GM18519 (cell line): ENCODE results near the gene AMOTL1.
"Not testable (repeated sequence)": the region's sequence is repeated elsewhere in the genome, so short reads cannot be mapped to it uniquely, and the experiment has no call there.

Experiments
- ATAC-seq: cut with Tn5 transposase; IDR thresholded peaks from one replicate; pipeline ENCODE4 v1.9.1; 2021; ENCODE audit warnings: mild to moderate bottlenecking, moderate library complexity; ENCODE audit not compliant: unreplicated experiment, low FRiP score

AMOTL1 gene

GRCh38 chr11:94840209-94840608 is 72.1 kb downstream of the AMOTL1 start:
- ATAC-seq, result no peak

GRCh38 chr11:94844031-94844430 is 75.9 kb downstream of the AMOTL1 start:
- no peak for ATAC-seq

- ATAC-seq, result no peak
Observed at GRCh38 chr11:94845622-94846021, 77.5 kb downstream of the AMOTL1 start.

GRCh38 chr11:94849839-94850238 is 81.7 kb downstream of the AMOTL1 start:
- no peak for ATAC-seq

DNA sequence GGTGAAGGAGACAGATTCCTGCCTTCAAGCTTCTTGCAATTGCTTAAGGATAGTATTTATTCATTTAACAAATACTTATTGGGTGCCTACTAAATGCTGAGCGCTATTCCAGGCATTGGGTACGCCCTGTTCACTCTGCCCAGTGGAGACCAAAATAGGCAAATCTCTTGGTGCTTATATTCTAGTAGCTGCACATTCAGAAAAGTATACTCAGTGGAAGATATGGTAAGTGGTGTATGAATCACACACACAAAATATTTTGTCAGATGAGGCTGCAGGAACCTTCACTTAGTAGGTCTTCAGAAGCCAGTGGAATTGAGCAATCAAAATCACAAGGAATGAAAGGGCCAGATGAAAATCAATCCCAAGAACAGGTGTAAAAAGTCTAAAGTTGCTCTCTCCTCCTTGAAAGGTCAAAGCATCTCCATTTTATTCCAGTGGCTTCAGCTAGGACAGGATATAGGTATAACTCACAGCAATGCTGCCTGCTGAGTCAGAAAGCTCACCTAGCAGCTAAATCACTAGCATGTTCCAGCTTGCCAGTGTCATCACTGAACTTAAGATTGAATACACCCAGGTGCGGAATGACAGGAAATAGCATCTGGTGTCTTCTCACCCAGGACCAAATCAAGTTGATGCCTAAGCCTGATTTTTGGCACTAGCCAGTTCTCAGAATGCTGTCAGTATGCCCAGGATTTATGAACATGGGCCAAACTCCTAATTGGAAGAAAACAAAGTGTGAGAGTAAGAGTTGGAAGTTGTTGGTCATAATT is 83.9 kb downstream of the AMOTL1 start:
- ATAC-seq, result no peak

DNA sequence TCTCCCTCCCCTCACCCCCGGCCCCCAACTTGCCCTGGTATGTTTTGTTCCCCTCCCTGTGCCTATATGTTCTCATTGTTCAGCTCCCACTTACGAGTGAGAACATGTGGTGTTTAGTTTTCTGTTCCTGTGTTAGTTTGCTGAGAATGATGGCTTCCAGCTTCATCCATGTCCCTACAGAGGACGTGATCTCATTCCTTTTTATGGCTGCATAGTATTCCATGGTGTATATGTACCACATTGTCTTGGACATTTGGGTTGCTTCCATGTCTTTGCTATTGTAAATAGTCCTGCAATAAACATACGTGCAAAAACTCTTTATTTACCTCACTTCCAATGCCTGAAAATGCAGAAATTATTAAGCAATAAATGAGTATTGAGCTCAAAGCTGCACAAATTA is 85.1 kb downstream of the AMOTL1 start:
- ATAC-seq, result not testable (repeated sequence)

- ATAC-seq, result no peak
Observed at GRCh38 chr11:94853836-94854235, 85.7 kb downstream of the AMOTL1 start.

DNA sequence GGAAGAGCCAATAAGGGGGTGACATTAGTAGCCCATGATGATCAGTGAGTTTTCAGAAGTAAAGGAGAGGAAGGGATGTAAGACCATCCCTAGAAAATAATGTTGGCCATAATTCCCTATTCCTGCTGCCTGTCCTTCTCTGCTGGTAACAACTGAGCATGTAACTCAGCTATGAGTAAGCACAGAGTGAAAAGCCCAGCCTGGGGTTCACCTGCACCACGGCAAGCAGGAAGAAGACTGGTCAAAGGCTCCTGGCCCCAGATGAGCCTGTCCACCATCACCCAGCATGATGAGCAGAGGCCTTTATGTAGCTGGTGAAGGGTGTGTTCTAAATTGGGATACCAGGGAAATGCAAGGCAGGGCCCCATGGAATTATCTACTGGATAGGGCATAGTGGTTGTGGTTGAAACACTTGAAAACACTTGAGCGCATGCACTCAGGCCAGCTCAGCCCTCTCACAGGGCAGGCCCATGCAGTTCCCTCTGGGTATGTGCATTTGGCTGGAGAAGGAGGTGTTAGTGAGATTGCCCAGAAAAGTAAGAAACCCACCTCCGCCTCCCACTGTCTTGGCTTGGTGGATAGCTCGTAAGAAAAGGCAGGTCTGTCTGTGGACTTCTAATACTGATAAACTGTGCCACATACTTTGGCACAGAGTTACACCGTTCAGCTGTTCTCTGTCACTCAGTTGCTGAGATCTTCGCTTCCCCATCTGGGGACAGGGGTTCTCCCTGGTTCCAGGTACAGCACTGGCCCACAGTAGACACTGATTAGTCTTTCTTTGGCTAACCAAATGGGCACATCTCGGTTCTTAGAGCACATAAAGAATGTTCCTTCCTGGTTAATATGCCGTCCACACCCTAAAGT is 86.8 kb downstream of the AMOTL1 start:
- no peak for ATAC-seq

- ATAC-seq, result no peak
Observed at GRCh38 chr11:94855666-94856065, 87.5 kb downstream of the AMOTL1 start.

GRCh38 chr11:94856443-94856842 is 88.3 kb downstream of the AMOTL1 start:
- no peak for ATAC-seq

DNA sequence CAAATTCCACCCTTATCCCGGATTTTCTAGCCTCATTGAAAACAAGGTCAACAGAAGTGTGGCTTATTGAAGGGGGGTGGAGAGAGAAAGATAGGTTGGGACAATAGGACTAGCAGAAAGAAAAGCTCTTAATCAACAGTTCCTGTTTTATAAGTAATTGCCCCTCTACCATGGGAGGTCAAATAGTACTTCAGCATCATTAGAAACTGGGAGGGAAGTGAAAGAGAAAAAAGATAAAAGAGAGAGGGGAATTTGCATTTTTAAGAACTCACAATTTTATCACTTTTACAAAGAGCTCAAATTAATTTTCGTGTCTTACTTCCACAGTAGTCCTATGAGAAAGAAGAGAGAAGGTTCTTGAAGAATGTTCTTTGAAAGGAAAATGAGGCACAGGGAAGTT is 89.2 kb downstream of the AMOTL1 start:
- no peak for ATAC-seq

DNA sequence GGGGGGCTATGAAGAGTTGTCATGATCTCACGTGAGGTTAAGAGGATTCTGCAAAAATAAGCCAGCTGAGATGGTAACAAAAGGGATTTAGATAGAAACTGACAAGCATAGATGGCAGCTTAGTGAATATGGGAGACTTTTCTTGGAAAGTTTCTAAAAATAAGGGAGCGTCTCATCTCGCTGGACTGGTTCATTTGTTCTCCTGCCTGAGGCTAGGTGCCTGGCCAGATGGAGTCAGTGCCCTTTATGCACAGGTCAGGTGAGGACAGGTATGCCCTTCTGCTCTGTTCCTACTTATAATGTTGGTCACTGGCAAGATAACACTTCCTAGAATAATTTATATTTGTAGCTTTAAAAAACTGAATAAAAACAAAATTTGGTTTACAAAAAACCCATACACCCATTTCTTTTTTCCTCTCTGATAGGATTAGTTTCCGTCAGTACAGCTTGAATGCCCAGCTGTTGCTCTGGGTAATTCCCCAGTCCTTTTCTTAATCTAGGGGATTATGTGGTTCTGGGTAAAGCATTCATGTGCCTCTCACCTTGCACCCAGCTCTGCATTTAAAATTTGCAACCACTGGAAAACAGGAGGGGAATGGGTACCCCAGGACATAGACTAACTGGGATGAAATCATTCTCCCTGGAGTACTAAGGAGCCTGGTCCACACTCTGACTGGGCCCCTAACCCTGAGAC is 90.0 kb downstream of the AMOTL1 start:
- ATAC-seq, result no peak

DNA sequence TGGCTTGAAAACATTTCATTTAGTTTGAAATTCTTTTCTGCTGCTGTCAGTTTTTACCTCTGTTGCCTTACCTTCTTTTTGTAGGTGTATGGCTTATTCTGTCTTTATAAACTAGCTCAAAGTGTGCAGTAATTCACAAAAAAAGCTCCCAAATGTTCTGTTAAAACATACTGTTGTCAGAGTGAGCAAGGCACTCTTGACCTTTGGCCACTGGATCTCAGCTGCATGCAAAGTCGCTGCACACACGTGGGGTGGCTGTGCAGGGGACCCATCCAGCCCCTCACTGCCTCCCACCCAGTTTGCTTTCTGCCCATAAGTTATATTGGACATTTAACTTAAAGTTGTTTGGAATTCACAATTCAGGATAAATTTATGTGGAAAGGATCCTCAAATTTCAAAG is 92.2 kb downstream of the AMOTL1 start:
- ATAC-seq, result no peak

DNA sequence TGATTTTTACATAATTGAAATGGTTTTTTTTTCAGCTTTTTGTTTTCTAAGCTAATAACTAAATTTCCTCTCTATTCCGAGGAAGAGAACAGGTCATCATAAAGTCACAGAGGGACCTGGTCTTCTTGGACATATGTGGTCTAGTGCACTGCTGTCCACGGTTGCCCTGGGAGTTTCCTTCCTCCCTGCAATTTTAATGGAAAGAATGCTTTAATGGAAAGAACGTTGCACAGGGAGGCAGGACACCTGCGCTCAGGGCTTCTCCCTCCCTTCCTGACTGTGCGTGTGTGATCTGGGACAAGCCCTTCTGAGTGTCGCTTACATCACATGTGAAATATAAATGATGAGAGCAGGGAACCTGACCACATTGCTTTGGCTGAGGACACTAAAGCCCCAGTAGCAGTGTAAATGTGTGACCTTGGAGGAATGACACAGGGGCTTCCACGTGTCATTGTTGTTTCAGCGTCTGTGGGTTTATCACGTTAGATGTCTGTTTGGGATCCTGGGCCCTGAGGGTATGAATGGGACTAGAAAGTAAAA is 93.2 kb downstream of the AMOTL1 start:
- ATAC-seq, result no peak

- ATAC-seq, result no peak
Observed at GRCh38 chr11:94862926-94863880, 95.0 kb downstream of the AMOTL1 start.

DNA sequence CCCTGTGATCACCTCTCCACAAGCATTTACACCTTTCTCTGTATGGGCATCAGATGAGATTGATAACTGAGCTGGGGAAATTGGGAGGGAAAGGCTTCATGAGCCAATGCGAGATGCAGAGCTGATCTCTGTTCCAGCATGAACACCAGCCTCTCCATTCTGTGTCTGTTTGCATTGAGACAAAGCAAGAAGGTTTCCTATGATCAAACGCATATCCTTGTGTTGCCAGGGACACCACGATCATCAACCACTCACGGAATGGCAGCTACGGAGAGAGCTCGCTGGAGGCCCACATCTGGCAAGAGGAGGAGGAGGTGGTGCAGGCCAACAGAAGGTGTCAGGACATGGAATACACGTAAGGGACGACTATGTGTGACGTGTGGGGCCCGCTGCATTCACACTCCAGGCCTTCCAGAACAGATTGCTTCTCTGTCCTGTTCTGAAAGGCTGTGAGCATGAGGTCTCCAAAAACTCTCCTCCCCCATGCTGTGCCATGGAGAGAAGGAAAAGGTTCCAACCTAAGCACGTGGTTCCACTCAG is 96.4 kb downstream of the AMOTL1 start:
- ATAC-seq, result no peak

GRCh38 chr11:94866231-94866822 is 98.2 kb downstream of the AMOTL1 start:
- no peak for ATAC-seq

DNA sequence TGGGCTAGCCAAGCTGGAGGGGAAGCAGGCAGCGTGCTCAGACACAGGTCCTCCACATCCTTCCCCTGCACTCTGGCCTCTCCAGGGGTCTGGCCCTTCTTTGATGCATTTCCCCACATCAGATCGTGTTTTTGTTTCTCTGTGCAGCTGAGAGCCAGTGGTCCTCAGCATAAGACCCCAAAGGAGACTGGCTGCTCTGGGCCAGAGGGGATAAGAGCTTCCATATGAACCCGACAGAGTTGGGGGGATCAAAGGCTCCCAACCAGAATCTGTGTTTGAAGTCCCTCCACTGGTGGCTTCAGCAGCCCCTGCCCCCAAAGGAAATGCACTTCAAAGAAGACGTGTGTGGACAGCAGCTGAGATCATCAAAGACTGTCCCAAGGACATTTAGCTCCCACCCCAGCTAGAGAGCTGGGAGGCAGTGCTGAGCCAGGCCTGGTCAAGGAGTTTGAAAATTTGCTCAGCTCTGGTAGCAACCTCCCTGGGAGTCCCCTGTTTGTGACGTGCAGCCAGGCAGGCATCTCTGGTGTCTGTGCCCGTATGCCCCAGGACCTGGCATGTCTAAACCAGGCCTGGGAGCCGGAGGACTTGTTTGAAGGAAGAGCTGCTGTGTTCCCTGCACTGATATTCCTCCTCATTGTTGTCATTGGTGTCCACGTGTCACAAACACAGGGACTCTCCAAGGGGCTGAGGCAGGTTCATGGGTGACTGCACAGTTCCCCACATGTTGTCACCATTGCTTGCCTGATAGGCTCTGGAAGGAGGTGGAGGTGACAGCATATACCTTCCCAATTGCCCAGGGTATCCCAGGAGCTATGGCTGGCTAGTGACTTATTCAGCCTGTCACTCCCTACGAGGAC is 99.0 kb downstream of the AMOTL1 start:
- ATAC-seq, result no peak
